Parathyroid adenoma (tissue), 2 donors: Measurements from ENCODE around the gene SFRP2.

Experiments used
- H2AFZ ChIP-seq: fragments of 300-600 bp; sonication (generic); one replicate; pipeline ENCODE4 v1.7.0; 2017; ENCODE audit warnings: antibody characterized with exemption, mild to moderate bottlenecking
- H3K27ac ChIP-seq: fragments of 300-600 bp; sonication (generic); one replicate; pipeline ENCODE4 v1.7.0; 2017
- H3K27me3 ChIP-seq: fragments of 300-600 bp; sonication (generic); one replicate; pipeline ENCODE4 v1.7.0; 2017; ENCODE audit warnings: low read length; ENCODE audit not compliant: control insufficient read depth, insufficient read depth
- H3K36me3 ChIP-seq: fragments of 300-600 bp; sonication (generic); one replicate; pipeline ENCODE4 v1.7.0; 2017; ENCODE audit warnings: low read length; ENCODE audit not compliant: control insufficient read depth, insufficient read depth
- H3K4me1 ChIP-seq: fragments of 300-600 bp; sonication (generic); one replicate; pipeline ENCODE4 v1.7.0; 2017; ENCODE audit warnings: control low read depth
- H3K4me2 ChIP-seq: fragments of 300-600 bp; sonication (generic); one replicate; pipeline ENCODE4 v1.7.0; 2017; ENCODE audit warnings: low read length
- H3K4me3 ChIP-seq: fragments of 300-600 bp; sonication (generic); one replicate; pipeline ENCODE4 v1.7.0; 2017; ENCODE audit warnings: low read depth, low read length
- H3K79me2 ChIP-seq: fragments of 300-600 bp; sonication (generic); one replicate; pipeline ENCODE4 v1.7.0; 2017; ENCODE audit warnings: control low read depth
- H3K9ac ChIP-seq: fragments of 300-600 bp; sonication (generic); one replicate; pipeline ENCODE4 v1.7.0; 2017; ENCODE audit warnings: mild to moderate bottlenecking
- H3K9me3 ChIP-seq: fragments of 300-600 bp; sonication (generic); one replicate; pipeline ENCODE4 v1.7.0; 2017; ENCODE audit warnings: low read length; ENCODE audit not compliant: control insufficient read depth
- CTCF ChIP-seq: fragments of 300-600 bp; sonication (generic); IDR thresholded peaks from one replicate; pipeline ENCODE4 v1.7.0; 2017; ENCODE audit warnings: antibody characterized with exemption, mild to moderate bottlenecking
- donor health status: primary hyperparathyroidism.

SFRP2 gene

GRCh38 chr4:153823483-153823882 is 34.6 kb upstream of the SFRP2 start:
- no peaks in the 10 kb centered on the region for H3K4me1 ChIP-seq
- no peak overlapping the region for H3K4me2 ChIP-seq
- no peaks in the 10 kb centered on the region for H3K79me2 ChIP-seq
- H3K27me3 ChIP-seq: no peaks in the 10 kb centered on the region
- no peak for TF ChIP-seq CTCF
- no peak overlapping the region for H2AFZ ChIP-seq
- H3K9ac ChIP-seq: no peak overlapping the region
- H3K27ac ChIP-seq: no peak overlapping the region
- H3K36me3 ChIP-seq: no peaks in the 10 kb centered on the region
- no peaks in the 10 kb centered on the region for H3K9me3 ChIP-seq
- no peak overlapping the region for H3K4me3 ChIP-seq

GRCh38 chr4:153822316-153822715 is 33.4 kb upstream of the SFRP2 start:
- H3K4me3 ChIP-seq: no peak overlapping the region
- no peak overlapping the region for H2AFZ ChIP-seq
- H3K79me2 ChIP-seq: no peaks in the 10 kb centered on the region
- H3K4me2 ChIP-seq: no peak overlapping the region
- no peak overlapping the region for H3K9ac ChIP-seq
- H3K4me1 ChIP-seq: no peaks in the 10 kb centered on the region
- H3K36me3 ChIP-seq: no peaks in the 10 kb centered on the region
- no peak for TF ChIP-seq CTCF
- no peaks in the 10 kb centered on the region for H3K9me3 ChIP-seq
- no peak overlapping the region for H3K27ac ChIP-seq
- no peaks in the 10 kb centered on the region for H3K27me3 ChIP-seq

DNA sequence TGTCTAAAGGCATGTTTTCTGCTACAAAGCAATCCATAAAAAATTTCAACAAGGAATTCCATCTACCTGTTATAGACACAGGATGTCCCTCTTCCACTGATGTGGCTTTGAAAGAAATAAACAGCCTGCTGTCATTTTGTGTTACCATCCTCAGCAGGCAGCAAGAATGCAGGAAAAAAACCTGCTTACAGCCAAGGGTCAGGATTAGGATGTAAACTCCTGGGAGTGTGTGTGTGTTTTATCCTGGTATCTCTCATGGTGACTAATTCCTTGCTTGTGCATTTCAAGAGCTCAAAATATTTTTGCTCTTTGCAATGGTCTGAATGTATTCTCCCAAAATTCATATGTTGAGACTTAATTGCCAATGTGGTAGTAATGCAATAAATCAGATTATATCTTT is 28.6 kb upstream of the SFRP2 start:
- H2AFZ ChIP-seq: no peak overlapping the region
- H3K79me2 ChIP-seq: no peaks in the 10 kb centered on the region
- H3K4me2 ChIP-seq: no peak overlapping the region
- H3K27me3 ChIP-seq: no peaks in the 10 kb centered on the region
- H3K9me3 ChIP-seq: no peaks in the 10 kb centered on the region
- H3K36me3 ChIP-seq: no peaks in the 10 kb centered on the region
- H3K27ac ChIP-seq: no peak overlapping the region
- no peaks in the 10 kb centered on the region for H3K4me1 ChIP-seq
- TF ChIP-seq CTCF: no peak
- no peak overlapping the region for H3K4me3 ChIP-seq
- H3K9ac ChIP-seq: no peak overlapping the region

- Histone ChIP-seq H3K27me3 (no peaks in the 10 kb centered on the region), H2AFZ (no peak overlapping the region), H3K4me1 (no peaks in the 10 kb centered on the region), H3K4me3 (no peak overlapping the region), H3K36me3 (no peaks in the 10 kb centered on the region), H3K9ac (no peak overlapping the region), H3K27ac (no peak overlapping the region), H3K4me2 (no peak overlapping the region), H3K79me2 (no peaks in the 10 kb centered on the region), H3K9me3 (no peaks in the 10 kb centered on the region)
- no peak for TF ChIP-seq CTCF
Observed at GRCh38 chr4:153816542-153816941, 27.7 kb upstream of the SFRP2 start.

- Histone ChIP-seq H3K9ac (no peak overlapping the region), H3K27me3 (no peaks in the 10 kb centered on the region), H3K4me1 (no peaks in the 10 kb centered on the region), H3K36me3 (no peaks in the 10 kb centered on the region), H2AFZ (no peak overlapping the region), H3K27ac (no peak overlapping the region), H3K4me3 (no peak overlapping the region), H3K9me3 (no peaks in the 10 kb centered on the region), H3K79me2 (no peaks in the 10 kb centered on the region), H3K4me2 (no peak overlapping the region)
- no peak for TF ChIP-seq CTCF
Observed at GRCh38 chr4:153814789-153815188, 25.9 kb upstream of the SFRP2 start.
